H1 (cell line): ENCODE data around the gene POLR2I.

Source experiments
- CEBPB ChIP-seq: IDR thresholded peaks from 2 replicates; pipeline ENCODE4 v1.6.1; 2012; ENCODE audit warnings: low read depth, low read length
- CTBP2 ChIP-seq: IDR thresholded peaks from 2 replicates; pipeline ENCODE4 v1.7.0; 2011; ENCODE audit warnings: borderline replicate concordance, mild to moderate bottlenecking, moderate library complexity, mixed read lengths, low read length; ENCODE audit not compliant: insufficient read depth, insufficient read length
- EZH2 ChIP-seq: fragments of 200-600 bp; sonication (generic); IDR thresholded peaks from 2 replicates; pipeline ENCODE4 v1.7.1; 2012; ENCODE audit warnings: low read depth, mild to moderate bottlenecking, moderate library complexity, low read length, inconsistent platforms; ENCODE audit not compliant: severe bottlenecking
- NRF1 ChIP-seq: IDR thresholded peaks from 2 replicates; pipeline ENCODE4 v1.6.1; 2011; ENCODE audit warnings: mild to moderate bottlenecking, low read depth, low read length, improper control_type of control experiment
- POLR2A ChIP-seq, 2 experiments: IDR thresholded peaks; 1 replicate in 1 of 2; 2 replicates in 1 of 2; pipeline ENCODE4 v1.6.1; 2011; ENCODE audit warnings: low read depth in 2 of 2, low read length in 2 of 2, mild to moderate bottlenecking in 2 of 2; ENCODE audit errors: control extremely low read depth in 1 of 2
- POLR2AphosphoS5 ChIP-seq: IDR thresholded peaks from 2 replicates; pipeline ENCODE4 v1.6.1; 2011; ENCODE audit warnings: low read depth, low read length
- RBBP5 ChIP-seq: IDR thresholded peaks from 2 replicates; pipeline ENCODE4 v1.7.1; 2012; ENCODE audit warnings: low read depth, mild to moderate bottlenecking, inconsistent platforms, low read length, moderate library complexity, borderline replicate concordance
- SP4 ChIP-seq: IDR thresholded peaks from 2 replicates; pipeline ENCODE4 v1.6.1; 2012; ENCODE audit warnings: low read length, inconsistent platforms
- SRF ChIP-seq: IDR thresholded peaks from 2 replicates; pipeline ENCODE4 v1.6.1; 2011; ENCODE audit warnings: mild to moderate bottlenecking, low read depth, low read length, moderate library complexity
- TBP ChIP-seq: IDR thresholded peaks from 2 replicates; pipeline ENCODE4 v1.6.1; 2011; ENCODE audit warnings: low read depth, low read length, improper control_type of control experiment
- TF ChIP-seq, protein P1 (sequence below), 3 experiments: IDR thresholded peaks; 1 replicate in 2 of 3; 2 replicates in 1 of 3; pipeline versions ENCODE4 v1.5.1 to v1.6.1; 2011; ENCODE audit warnings: low read length in 3 of 3, mild to moderate bottlenecking in 3 of 3, inconsistent platforms in 2 of 3, low read depth in 1 of 3, moderate library complexity in 1 of 3; ENCODE audit not compliant: insufficient read depth in 1 of 3; ENCODE audit errors: control extremely low read depth in 1 of 3
- TF ChIP-seq, protein P2 (sequence below): IDR thresholded peaks from 2 replicates; pipeline ENCODE4 v1.6.1; 2011; ENCODE audit warnings: low read length, improper control_type of control experiment

DNA sequence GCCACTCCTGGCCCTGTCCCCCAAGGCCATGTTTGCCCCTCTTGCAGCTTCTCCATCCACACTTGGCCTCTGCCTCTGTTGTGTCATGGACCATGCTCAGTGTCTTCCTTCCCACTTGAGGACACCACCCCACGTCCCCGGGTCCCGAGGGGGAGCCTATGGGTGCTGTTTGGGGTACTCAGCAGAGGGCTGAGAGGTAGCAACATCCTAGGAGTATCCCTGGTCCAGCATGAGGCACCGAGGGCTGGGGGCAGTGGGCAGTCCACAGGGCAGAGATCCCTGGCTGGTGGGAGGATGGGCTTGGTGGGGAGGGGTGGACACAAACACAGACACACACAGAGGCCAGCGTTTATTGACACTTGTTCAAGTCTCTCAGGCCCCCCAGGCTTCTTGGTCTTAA lies 35.9 kb upstream of the POLR2I start:
- TF ChIP-seq POLR2AphosphoS5 (no peak), TBP (no peak), POLR2A (IDR thresholded peaks at IDR 0.05; ENCODE audit: control extremely low read depth in 1 of 2, low read depth in 2 of 2, low read length in 2 of 2) (no peak), EZH2 (no peak), CEBPB (no peak), SP4 (no peak), NRF1 (no peak), CTBP2 (no peak), RBBP5 (no peak), SRF (no peak)
- TF ChIP-seq, protein P1, sequence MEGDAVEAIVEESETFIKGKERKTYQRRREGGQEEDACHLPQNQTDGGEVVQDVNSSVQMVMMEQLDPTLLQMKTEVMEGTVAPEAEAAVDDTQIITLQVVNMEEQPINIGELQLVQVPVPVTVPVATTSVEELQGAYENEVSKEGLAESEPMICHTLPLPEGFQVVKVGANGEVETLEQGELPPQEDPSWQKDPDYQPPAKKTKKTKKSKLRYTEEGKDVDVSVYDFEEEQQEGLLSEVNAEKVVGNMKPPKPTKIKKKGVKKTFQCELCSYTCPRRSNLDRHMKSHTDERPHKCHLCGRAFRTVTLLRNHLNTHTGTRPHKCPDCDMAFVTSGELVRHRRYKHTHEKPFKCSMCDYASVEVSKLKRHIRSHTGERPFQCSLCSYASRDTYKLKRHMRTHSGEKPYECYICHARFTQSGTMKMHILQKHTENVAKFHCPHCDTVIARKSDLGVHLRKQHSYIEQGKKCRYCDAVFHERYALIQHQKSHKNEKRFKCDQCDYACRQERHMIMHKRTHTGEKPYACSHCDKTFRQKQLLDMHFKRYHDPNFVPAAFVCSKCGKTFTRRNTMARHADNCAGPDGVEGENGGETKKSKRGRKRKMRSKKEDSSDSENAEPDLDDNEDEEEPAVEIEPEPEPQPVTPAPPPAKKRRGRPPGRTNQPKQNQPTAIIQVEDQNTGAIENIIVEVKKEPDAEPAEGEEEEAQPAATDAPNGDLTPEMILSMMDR (IDR thresholded peaks at IDR 0.05; ENCODE audit: control extremely low read depth in 1 of 3, insufficient read depth in 1 of 3, low read depth in 1 of 3, low read length in 3 of 3): no peak
- TF ChIP-seq, protein P2, sequence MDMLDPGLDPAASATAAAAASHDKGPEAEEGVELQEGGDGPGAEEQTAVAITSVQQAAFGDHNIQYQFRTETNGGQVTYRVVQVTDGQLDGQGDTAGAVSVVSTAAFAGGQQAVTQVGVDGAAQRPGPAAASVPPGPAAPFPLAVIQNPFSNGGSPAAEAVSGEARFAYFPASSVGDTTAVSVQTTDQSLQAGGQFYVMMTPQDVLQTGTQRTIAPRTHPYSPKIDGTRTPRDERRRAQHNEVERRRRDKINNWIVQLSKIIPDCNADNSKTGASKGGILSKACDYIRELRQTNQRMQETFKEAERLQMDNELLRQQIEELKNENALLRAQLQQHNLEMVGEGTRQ: no peak
